GM19099 (cell line): Measurements from ENCODE around the gene MRPS12.
A peak's percentile ranks its signal among the peaks of the same experiment; 100 is the strongest.

Experiments
- POLR2A ChIP-seq: IDR thresholded peaks from 3 replicates; pipeline ENCODE4 v1.6.1; 2011; ENCODE audit warnings: low read depth; ENCODE audit not compliant: insufficient read length; ENCODE audit errors: extremely low read depth

MRPS12 gene

GRCh38 chr19:38919837-38920601, 10.7 kb upstream of the MRPS12 start:
- no peak for TF ChIP-seq POLR2A

- TF ChIP-seq POLR2A, result no peak
Measured at GRCh38 chr19:38920602-38921419, 9.9 kb upstream of the MRPS12 start.

GRCh38 chr19:38921420-38922274, 9.1 kb upstream of the MRPS12 start:
- TF ChIP-seq POLR2A, result no peak

- no peak for TF ChIP-seq POLR2A
Measured at GRCh38 chr19:38922482-38922881, 8.3 kb upstream of the MRPS12 start.

GRCh38 chr19:38924388-38924787, 6.4 kb upstream of the MRPS12 start:
- no peak for TF ChIP-seq POLR2A

GRCh38 chr19:38928391-38929001, 2.2 kb upstream of the MRPS12 start:
- no peak for TF ChIP-seq POLR2A

GRCh38 chr19:38929929-38930775, 592 bp upstream of the MRPS12 start, which contains the start of gene SARS2:
Gene SARS2, minus strand, starts transcription at chr19:38930763. Its CDS starts 27 bp downstream, at chr19:38930736.
- TF ChIP-seq POLR2A, result peak; percentile 92

- no peak for TF ChIP-seq POLR2A
Measured at GRCh38 chr19:38931521-38931793, 713 bp downstream of the MRPS12 start.

- no peak for TF ChIP-seq POLR2A
Measured at GRCh38 chr19:38932425-38933179, 1.9 kb downstream of the MRPS12 start.

GRCh38 chr19:38933544-38933943, 2.8 kb downstream of the MRPS12 start:
- TF ChIP-seq POLR2A, result no peak

- TF ChIP-seq POLR2A, result no peak
Measured at GRCh38 chr19:38939957-38940356, 9.2 kb downstream of the MRPS12 start.

GRCh38 chr19:38941979-38942378, 11.2 kb downstream of the MRPS12 start:
- no peak for TF ChIP-seq POLR2A

GRCh38 chr19:38942471-38943181, 11.9 kb downstream of the MRPS12 start:
- no peak for TF ChIP-seq POLR2A
